H9 (cell line): ENCODE measurements around the gene RNF167. TPM values are rescaled to one million over a fixed set of nuclear protein-coding genes. Genes with fewer than 3 reads are reported as not detected.

Experiments used
- DNase-seq: peaks from one replicate; pipeline ENCODE4 v3.0.0-alpha.2; 2017
- H2AFZ ChIP-seq: one replicate; pipeline ENCODE4 v1.6.1; 2013; ENCODE audit warnings: mild to moderate bottlenecking, low read length, control low read depth, moderate library complexity
- H2AK5ac ChIP-seq: 2 replicates; pipeline ENCODE4 v1.6.1; 2013; ENCODE audit warnings: low read length, control low read depth, mixed read lengths; ENCODE audit not compliant: insufficient read length
- H2BK120ac ChIP-seq: one replicate; pipeline ENCODE4 v1.6.1; 2013; ENCODE audit warnings: low read depth, mild to moderate bottlenecking, low read length, control low read depth, inconsistent platforms; ENCODE audit not compliant: poor library complexity, severe bottlenecking
- H2BK12ac ChIP-seq: 2 replicates; pipeline ENCODE4 v1.6.1; 2013; ENCODE audit warnings: low read length, control low read depth, mixed read lengths, low read depth; ENCODE audit not compliant: insufficient read length
- H2BK15ac ChIP-seq: 2 replicates; pipeline ENCODE4 v1.6.1; 2013; ENCODE audit warnings: low read depth, low read length, control low read depth
- H2BK20ac ChIP-seq: one replicate; pipeline ENCODE4 v1.6.1; 2013; ENCODE audit warnings: low read depth, mild to moderate bottlenecking, low read length, control low read depth, inconsistent platforms; ENCODE audit not compliant: poor library complexity, severe bottlenecking
- H2BK5ac ChIP-seq: 2 replicates; pipeline ENCODE4 v1.6.1; 2013; ENCODE audit warnings: low read length, control low read depth, mixed read lengths; ENCODE audit not compliant: insufficient read length
- H3K14ac ChIP-seq: 2 replicates; pipeline ENCODE4 v1.6.1; 2013; ENCODE audit warnings: low read length, control low read depth; ENCODE audit not compliant: insufficient read depth
- H3K18ac ChIP-seq: 2 replicates; pipeline ENCODE4 v1.6.1; 2013; ENCODE audit warnings: low read depth, mild to moderate bottlenecking, mixed read lengths, low read length, control low read depth; ENCODE audit not compliant: insufficient read length
- H3K23ac ChIP-seq: 2 replicates; pipeline ENCODE4 v1.6.1; 2013; ENCODE audit warnings: low read length, control low read depth, mixed read lengths, low read depth; ENCODE audit not compliant: insufficient read length
- H3K23me2 ChIP-seq: 2 replicates; pipeline ENCODE4 v1.6.1; 2013; ENCODE audit warnings: low read depth, mild to moderate bottlenecking, mixed read lengths, low read length, control low read depth; ENCODE audit not compliant: insufficient read length, poor library complexity, severe bottlenecking
- H3K27ac ChIP-seq: 2 replicates; pipeline ENCODE4 v1.5.1; 2013; ENCODE audit warnings: low read length, control low read depth, mixed read lengths, low read depth; ENCODE audit not compliant: insufficient read length
- H3K27me3 ChIP-seq: 2 replicates; pipeline ENCODE4 v1.6.1; 2013; ENCODE audit warnings: low read length, control low read depth, inconsistent platforms; ENCODE audit not compliant: insufficient read depth
- H3K4ac ChIP-seq: 2 replicates; pipeline ENCODE4 v1.6.1; 2013; ENCODE audit warnings: low read depth, mild to moderate bottlenecking, control low read depth, inconsistent platforms, low read length, moderate library complexity
- H3K4me1 ChIP-seq: 2 replicates; pipeline ENCODE4 v1.6.1; 2013; ENCODE audit warnings: low read length, control low read depth, inconsistent platforms; ENCODE audit not compliant: insufficient read depth
- H3K4me2 ChIP-seq: 2 replicates; pipeline ENCODE4 v1.6.1; 2013; ENCODE audit warnings: low read length, control low read depth, mixed read lengths; ENCODE audit not compliant: insufficient read length, insufficient read depth
- H3K56ac ChIP-seq: 2 replicates; pipeline ENCODE4 v1.6.1; 2013; ENCODE audit warnings: low read depth, mild to moderate bottlenecking, mixed read lengths, low read length, control low read depth; ENCODE audit not compliant: insufficient read length
- H3K79me1 ChIP-seq: 2 replicates; pipeline ENCODE4 v1.6.1; 2013; ENCODE audit warnings: low read depth, mild to moderate bottlenecking, moderate library complexity, low read length, control low read depth, inconsistent platforms; ENCODE audit not compliant: insufficient read depth, poor library complexity, severe bottlenecking
- H3K79me2 ChIP-seq: 2 replicates; pipeline ENCODE4 v1.6.1; 2013; ENCODE audit warnings: low read length, control low read depth, inconsistent platforms; ENCODE audit not compliant: insufficient read depth
- H3K9ac ChIP-seq: 2 replicates; pipeline ENCODE4 v1.6.1; 2013; ENCODE audit warnings: low read length, control low read depth, mixed read lengths; ENCODE audit not compliant: insufficient read length; ENCODE audit errors: extremely low read depth
- H3K9me3 ChIP-seq: one replicate; pipeline ENCODE4 v1.6.1; 2013; ENCODE audit warnings: low read depth, low read length, inconsistent platforms; ENCODE audit not compliant: control insufficient read depth
- H3T11ph ChIP-seq: one replicate; pipeline ENCODE4 v1.6.1; 2013; ENCODE audit warnings: mild to moderate bottlenecking, low read length, control low read depth, inconsistent platforms
- H4K20me1 ChIP-seq: one replicate; pipeline ENCODE4 v1.6.1; 2013; ENCODE audit not compliant: control insufficient read depth, insufficient read length, insufficient read depth
- H4K5ac ChIP-seq: 2 replicates; pipeline ENCODE4 v1.6.1; 2013; ENCODE audit warnings: low read depth, mild to moderate bottlenecking, mixed read lengths, low read length, control low read depth; ENCODE audit not compliant: insufficient read length
- H4K8ac ChIP-seq: replicated peaks from 2 replicates; pipeline ENCODE4 v1.6.1; 2013; ENCODE audit warnings: low read length, control low read depth, mixed read lengths, low read depth; ENCODE audit not compliant: insufficient read length
- H4K91ac ChIP-seq: 2 replicates; pipeline ENCODE4 v1.6.1; 2013; ENCODE audit warnings: low read depth, mild to moderate bottlenecking, moderate library complexity, mixed read lengths, low read length, control low read depth; ENCODE audit not compliant: insufficient read length
- H3K27ac Mint-ChIP-seq, 3 experiments: 2 replicates in 2 of 3; 3 replicates in 1 of 3; pipeline ENCODE4 v1.8.0; 2020 to 2021; ENCODE audit warnings: mixed read lengths in 3 of 3, mild to moderate bottlenecking in 1 of 3, moderate library complexity in 1 of 3
- H3K27me3 Mint-ChIP-seq: 2 replicates; pipeline ENCODE4 v1.8.0; 2021; ENCODE audit warnings: low read depth, mild to moderate bottlenecking, moderate library complexity, mixed read lengths
- H3K36me3 Mint-ChIP-seq, 3 experiments: 2 replicates in 2 of 3; 3 replicates in 1 of 3; pipeline ENCODE4 v1.8.0; 2020 to 2021; ENCODE audit warnings: low read depth in 3 of 3, mixed read lengths in 3 of 3; ENCODE audit not compliant: insufficient read depth in 1 of 3
- H3K4me1 Mint-ChIP-seq, 2 experiments: 2 replicates each; pipeline ENCODE4 v1.8.0; 2020; ENCODE audit warnings: mixed read lengths in 2 of 2
- H3K4me3 Mint-ChIP-seq, 2 experiments: 2 replicates in 1 of 2; 3 replicates in 1 of 2; pipeline ENCODE4 v1.8.0; 2020 to 2021; ENCODE audit warnings: mild to moderate bottlenecking in 2 of 2, mixed read lengths in 2 of 2, moderate library complexity in 1 of 2
- H3K9me3 Mint-ChIP-seq, 2 experiments: 2 replicates in 1 of 2; 3 replicates in 1 of 2; pipeline ENCODE4 v1.8.0; 2020; ENCODE audit warnings: mild to moderate bottlenecking in 2 of 2, mixed read lengths in 2 of 2, moderate library complexity in 1 of 2
- WGBS: extraction: QIAGEN DNeasy Blood & Tissue Kit; methylation state at CpG from one replicate; pipeline ENCODE4 v1.1.7; 2013; ENCODE audit warnings: missing lambda C conversion rate, low lambda C conversion rate, mixed read lengths; ENCODE audit not compliant: insufficient read length; ENCODE audit errors: extremely low coverage; 5-methylcytosine and 5-hydroxymethylcytosine counted together
- total RNA-seq: library from RNA; stranded (reverse); gene quantifications from 2 replicates; pipeline ENCODE4 v1.2.1, GENCODE V29; 2021
- TF ChIP-seq, protein P1 (sequence below): fragments of 200-600 bp; sonication (generic); conservative IDR thresholded peaks from 3 replicates; pipeline ENCODE4 v1.8.0; 2021; ENCODE audit warnings: antibody characterized with exemption, mild to moderate bottlenecking

Gene RNF167
- total RNA-seq, 1 experiment from 2014 or later, result 134 TPM

DNA sequence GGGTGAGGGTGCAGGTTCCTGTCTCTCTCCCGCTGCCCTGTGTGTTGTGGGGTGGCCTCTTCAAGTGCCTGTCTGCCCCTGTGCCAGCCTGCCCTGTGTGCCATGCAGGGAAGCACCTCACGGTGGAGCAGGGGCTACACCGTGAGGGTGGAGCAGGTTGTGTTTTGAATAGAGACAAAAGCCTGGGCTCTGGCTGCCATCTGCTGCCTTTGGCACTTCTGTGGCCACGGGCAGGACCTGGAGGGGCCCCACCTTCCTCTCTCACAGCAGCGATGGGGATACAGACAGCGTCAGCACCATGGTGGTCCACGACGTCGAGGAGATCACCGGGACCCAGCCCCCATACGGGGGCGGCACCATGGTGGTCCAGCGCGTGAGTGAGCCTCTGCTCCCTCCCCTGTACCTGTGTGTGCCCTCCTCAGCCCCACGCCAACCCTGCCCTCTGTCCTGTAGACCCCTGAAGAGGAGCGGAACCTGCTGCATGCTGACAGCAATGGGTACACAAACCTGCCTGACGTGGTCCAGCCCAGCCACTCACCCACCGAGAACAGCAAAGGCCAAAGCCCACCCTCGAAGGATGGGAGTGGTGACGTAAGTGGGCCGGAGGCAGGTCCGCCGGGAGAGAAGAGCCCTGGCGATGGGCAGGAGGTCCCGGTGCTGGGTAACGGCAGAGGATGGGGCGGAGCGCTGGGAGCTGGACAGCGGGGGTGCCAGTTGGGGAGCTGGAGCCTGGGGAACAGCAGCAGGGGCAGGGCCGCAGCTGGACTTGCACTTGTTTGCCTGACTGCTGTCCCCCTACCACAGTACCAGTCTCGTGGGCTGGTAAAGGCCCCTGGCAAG, 46.1 kb upstream of the RNF167 start:
- H2BK20ac ChIP-seq, result no peak overlapping the region
- no peak overlapping the region for H2AFZ ChIP-seq
- H3K18ac ChIP-seq, result no peak overlapping the region
- Mint-ChIP-seq H3K36me3 (peaks cover 8 to 53% (median 51%) of the 10 kb centered on the region in 3 experiments; a peak in 6 of 7 replicates), H3K27me3 (no peaks in the 10 kb centered on the region), H3K9me3 (no peaks in the 10 kb centered on the region), H3K27ac (no peak overlapping the region; a peak in 1 of 7 replicates), H3K4me1 (peaks cover 0 to 17% of the 10 kb centered on the region in 2 experiments; a peak in 3 of 4 replicates), H3K4me3 (no peak overlapping the region)
- H4K8ac ChIP-seq, result no peak overlapping the region
- H3K9ac ChIP-seq, result no peak overlapping the region
- no peaks in the 10 kb centered on the region for H4K20me1 ChIP-seq
- H3K4me1 ChIP-seq, result no peaks in the 10 kb centered on the region
- no peak overlapping the region for H2BK12ac ChIP-seq
- H3K9me3 ChIP-seq, result no peaks in the 10 kb centered on the region
- H3K27me3 ChIP-seq, result no peaks in the 10 kb centered on the region
- H3K79me2 ChIP-seq, result no peaks in the 10 kb centered on the region
- H2BK120ac ChIP-seq, result no peak overlapping the region
- H4K5ac ChIP-seq, result no peak overlapping the region
- no peak overlapping the region for H3K56ac ChIP-seq
- H3K4me2 ChIP-seq, result no peak overlapping the region
- WGBS, result no CpG with 5 or more reads among the region's 31 CpGs
- no peak overlapping the region for H2BK15ac ChIP-seq
- no peak overlapping the region for H2AK5ac ChIP-seq
- H3K4ac ChIP-seq, result no peak overlapping the region
- H3K23ac ChIP-seq, result no peak overlapping the region
- no peaks in the 10 kb centered on the region for H3K23me2 ChIP-seq
- H3T11ph ChIP-seq, result no peak overlapping the region
- no peak overlapping the region for H2BK5ac ChIP-seq
- no peak overlapping the region for H3K14ac ChIP-seq
- no peaks in the 10 kb centered on the region for H3K79me1 ChIP-seq
- TF ChIP-seq, protein P1, sequence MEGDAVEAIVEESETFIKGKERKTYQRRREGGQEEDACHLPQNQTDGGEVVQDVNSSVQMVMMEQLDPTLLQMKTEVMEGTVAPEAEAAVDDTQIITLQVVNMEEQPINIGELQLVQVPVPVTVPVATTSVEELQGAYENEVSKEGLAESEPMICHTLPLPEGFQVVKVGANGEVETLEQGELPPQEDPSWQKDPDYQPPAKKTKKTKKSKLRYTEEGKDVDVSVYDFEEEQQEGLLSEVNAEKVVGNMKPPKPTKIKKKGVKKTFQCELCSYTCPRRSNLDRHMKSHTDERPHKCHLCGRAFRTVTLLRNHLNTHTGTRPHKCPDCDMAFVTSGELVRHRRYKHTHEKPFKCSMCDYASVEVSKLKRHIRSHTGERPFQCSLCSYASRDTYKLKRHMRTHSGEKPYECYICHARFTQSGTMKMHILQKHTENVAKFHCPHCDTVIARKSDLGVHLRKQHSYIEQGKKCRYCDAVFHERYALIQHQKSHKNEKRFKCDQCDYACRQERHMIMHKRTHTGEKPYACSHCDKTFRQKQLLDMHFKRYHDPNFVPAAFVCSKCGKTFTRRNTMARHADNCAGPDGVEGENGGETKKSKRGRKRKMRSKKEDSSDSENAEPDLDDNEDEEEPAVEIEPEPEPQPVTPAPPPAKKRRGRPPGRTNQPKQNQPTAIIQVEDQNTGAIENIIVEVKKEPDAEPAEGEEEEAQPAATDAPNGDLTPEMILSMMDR, result no peak
- no peak for DNase-seq
- no peak overlapping the region for H3K27ac ChIP-seq
- H4K91ac ChIP-seq, result no peak overlapping the region
